GM19351 (cell line): ENCODE results near the gene PPP1R2.
"Not testable (repeated sequence)": the region's sequence is repeated elsewhere in the genome, so short reads cannot be mapped to it uniquely, and the experiment has no call there.

Experiments
- ATAC-seq: cut with Tn5 transposase; IDR thresholded peaks from one replicate; pipeline ENCODE4 v1.9.1; 2021; ENCODE audit warnings: mild to moderate bottlenecking, moderate library complexity; ENCODE audit not compliant: unreplicated experiment

Gene PPP1R2

GRCh38 chr3:195542698-195543499 is at the start of gene PPP1R2:
PPP1R2 (minus strand) TSS chr3:195543325; CDS start chr3:195543025, 300 bp downstream.
- ATAC-seq: peak; percentile 76

GRCh38 chr3:195591852-195592251 is 48.7 kb upstream of the PPP1R2 start:
- no peak for ATAC-seq

- no peak for ATAC-seq
Observed at GRCh38 chr3:195591220-195591619, 48.1 kb upstream of the PPP1R2 start.

- ATAC-seq: not testable (repeated sequence)
Observed at GRCh38 chr3:195590381-195590780, 47.3 kb upstream of the PPP1R2 start.

- ATAC-seq: not testable (repeated sequence)
Observed at GRCh38 chr3:195589796-195590195, 46.7 kb upstream of the PPP1R2 start.

- ATAC-seq: no peak
Observed at GRCh38 chr3:195587824-195588223, 44.7 kb upstream of the PPP1R2 start.

- no peak for ATAC-seq
Observed at GRCh38 chr3:195587406-195587805, 44.3 kb upstream of the PPP1R2 start.

- no peak for ATAC-seq
Observed at GRCh38 chr3:195584543-195584870, 41.4 kb upstream of the PPP1R2 start.

- ATAC-seq: no peak
Observed at GRCh38 chr3:195583831-195584542, 40.9 kb upstream of the PPP1R2 start, which contains the start of gene APOD. APOD (minus strand) TSS chr3:195583940; CDS start chr3:195579461, 4,479 bp downstream.

GRCh38 chr3:195582947-195583346 is 39.8 kb upstream of the PPP1R2 start:
- ATAC-seq: no peak

GRCh38 chr3:195580744-195581443 is 37.8 kb upstream of the PPP1R2 start:
- ATAC-seq: no peak

GRCh38 chr3:195579281-195579680 is 36.2 kb upstream of the PPP1R2 start:
- ATAC-seq: no peak

- ATAC-seq: no peak
Observed at GRCh38 chr3:195578565-195578964, 35.4 kb upstream of the PPP1R2 start.

- no peak for ATAC-seq
Observed at GRCh38 chr3:195577645-195578177, 34.6 kb upstream of the PPP1R2 start.

GRCh38 chr3:195574497-195575304 is 31.6 kb upstream of the PPP1R2 start:
- ATAC-seq: no peak

- no peak for ATAC-seq
Observed at GRCh38 chr3:195573611-195574496, 30.7 kb upstream of the PPP1R2 start.

- ATAC-seq: no peak
Observed at GRCh38 chr3:195571361-195571760, 28.2 kb upstream of the PPP1R2 start.

- ATAC-seq: no peak
Observed at GRCh38 chr3:195570912-195571311, 27.8 kb upstream of the PPP1R2 start.

GRCh38 chr3:195570344-195570743 is 27.2 kb upstream of the PPP1R2 start:
- no peak for ATAC-seq
